Rectal smooth muscle tissue (tissue), 1 donor: ENCODE measurements around the gene EEPD1.
A peak's percentile ranks its signal among the peaks of the same experiment; 100 is the strongest.

ENCODE experiments used
- H3K27ac ChIP-seq: one replicate; pipeline ENCODE4 v1.7.0; 2013; ENCODE audit warnings: low read depth, low read length, inconsistent platforms
- H3K27me3 ChIP-seq: one replicate; pipeline ENCODE4 v1.7.0; 2013; ENCODE audit warnings: low read length; ENCODE audit not compliant: control insufficient read depth, insufficient read depth
- H3K36me3 ChIP-seq: one replicate; pipeline ENCODE4 v1.7.0; 2013; ENCODE audit warnings: low read length; ENCODE audit not compliant: control insufficient read depth, insufficient read depth
- H3K4me1 ChIP-seq: one replicate; pipeline ENCODE4 v1.7.0; 2013; ENCODE audit warnings: low read length; ENCODE audit not compliant: control insufficient read depth, insufficient read depth
- H3K4me3 ChIP-seq: one replicate; pipeline ENCODE4 v1.7.0; 2013; ENCODE audit warnings: low read length
- H3K9ac ChIP-seq: one replicate; pipeline ENCODE4 v1.7.0; 2013; ENCODE audit warnings: low read length

EEPD1 gene

GRCh38 chr7:36289833-36290661, 137.0 kb downstream of the EEPD1 start:
- Histone ChIP-seq H3K9ac (no peak overlapping the region), H3K4me1 (no peaks in the 10 kb centered on the region), H3K36me3 (no peaks in the 10 kb centered on the region), H3K27ac (peak overlapping the region; percentile 23), H3K4me3 (no peak overlapping the region), H3K27me3 (no peaks in the 10 kb centered on the region)

GRCh38 chr7:36291387-36292316, 138.6 kb downstream of the EEPD1 start:
- Histone ChIP-seq H3K36me3 (no peaks in the 10 kb centered on the region), H3K9ac (no peak overlapping the region), H3K4me1 (no peaks in the 10 kb centered on the region), H3K4me3 (peak overlapping the region; percentile 57), H3K27ac (peak overlapping the region; percentile 78), H3K27me3 (no peaks in the 10 kb centered on the region)

- Histone ChIP-seq H3K36me3 (peaks cover 8% of the 10 kb centered on the region), H3K9ac (no peak overlapping the region), H3K27me3 (no peaks in the 10 kb centered on the region), H3K4me1 (no peaks in the 10 kb centered on the region), H3K4me3 (no peak overlapping the region), H3K27ac (no peak overlapping the region)
Observed at GRCh38 chr7:36295090-36295489, 142.0 kb downstream of the EEPD1 start.

- Histone ChIP-seq H3K27me3 (no peaks in the 10 kb centered on the region), H3K9ac (no peak overlapping the region), H3K27ac (no peak overlapping the region), H3K4me1 (no peaks in the 10 kb centered on the region), H3K36me3 (peaks cover 11% of the 10 kb centered on the region), H3K4me3 (no peak overlapping the region)
Observed at GRCh38 chr7:36296284-36296683, 143.2 kb downstream of the EEPD1 start.

- Histone ChIP-seq H3K27ac (no peak overlapping the region), H3K27me3 (no peaks in the 10 kb centered on the region), H3K4me1 (peaks cover under 1% of the 10 kb centered on the region), H3K4me3 (no peak overlapping the region), H3K36me3 (peaks cover 11% of the 10 kb centered on the region), H3K9ac (no peak overlapping the region)
Observed at GRCh38 chr7:36297364-36298009, 144.4 kb downstream of the EEPD1 start.

GRCh38 chr7:36298106-36298505, 145.1 kb downstream of the EEPD1 start:
- no peaks in the 10 kb centered on the region for H3K27me3 ChIP-seq
- H3K27ac ChIP-seq: no peak overlapping the region
- no peak overlapping the region for H3K9ac ChIP-seq
- H3K4me1 ChIP-seq: peaks cover 5% of the 10 kb centered on the region
- H3K36me3 ChIP-seq: peaks cover 11% of the 10 kb centered on the region
- no peak overlapping the region for H3K4me3 ChIP-seq

- no peaks in the 10 kb centered on the region for H3K27me3 ChIP-seq
- no peak overlapping the region for H3K27ac ChIP-seq
- peaks cover 17% of the 10 kb centered on the region for H3K4me1 ChIP-seq
- H3K9ac ChIP-seq: no peak overlapping the region
- no peak overlapping the region for H3K4me3 ChIP-seq
- H3K36me3 ChIP-seq: peaks cover 11% of the 10 kb centered on the region
Observed at GRCh38 chr7:36299223-36299774, 146.2 kb downstream of the EEPD1 start.

- H3K27ac ChIP-seq: no peak overlapping the region
- no peak overlapping the region for H3K4me3 ChIP-seq
- peaks cover 17% of the 10 kb centered on the region for H3K4me1 ChIP-seq
- no peak overlapping the region for H3K9ac ChIP-seq
- H3K36me3 ChIP-seq: peaks cover 11% of the 10 kb centered on the region
- H3K27me3 ChIP-seq: no peaks in the 10 kb centered on the region
Observed at GRCh38 chr7:36299823-36300341, 146.8 kb downstream of the EEPD1 start.

- Histone ChIP-seq H3K4me1 (peaks cover 17% of the 10 kb centered on the region), H3K36me3 (peaks cover 11% of the 10 kb centered on the region), H3K27me3 (no peaks in the 10 kb centered on the region), H3K4me3 (no peak overlapping the region), H3K27ac (no peak overlapping the region), H3K9ac (no peak overlapping the region)
Observed at GRCh38 chr7:36300696-36301350, 147.8 kb downstream of the EEPD1 start.

- peaks cover 18% of the 10 kb centered on the region for H3K4me1 ChIP-seq
Observed at GRCh38 chr7:36301914-36302771, 149.1 kb downstream of the EEPD1 start.

More at GRCh38 chr7:36301914-36302771, 149.1 kb downstream of the EEPD1 start:
- Histone ChIP-seq H3K9ac (no peak overlapping the region), H3K27me3 (no peaks in the 10 kb centered on the region), H3K27ac (peak overlapping the region; percentile 64), H3K36me3 (peaks cover 7% of the 10 kb centered on the region), H3K4me3 (no peak overlapping the region)
